HEK293 (cell line): Measurements from ENCODE around the gene ABCC11.

Source experiments
- CTCF ChIA-PET: fragments of 350-600 bp; formaldehyde crosslinking; extraction: SDS; loops from one replicate; lab custom pipeline; 2021; ENCODE audit warnings: antibody characterized with exemption; lab: Yijun Ruan, JAX
- POLR2A ChIA-PET: fragments of 300-600 bp; formaldehyde crosslinking; extraction: SDS; loops from one replicate; lab custom pipeline; 2020; ENCODE audit warnings: antibody characterized with exemption, inconsistent platforms; lab: Yijun Ruan, JAX
- H3K27ac ChIP-seq: fragments of 200-500 bp; sonication (Bioruptor generic); 2 replicates; pipeline ENCODE4 v1.5.1; 2014; ENCODE audit warnings: low read depth, low read length, control low read depth, inconsistent platforms; ENCODE audit errors: extremely low read depth
- H3K36me3 ChIP-seq, 2 experiments: fragments of 200-500 bp in 1 of 2; sonication (Bioruptor generic) in 1 of 2; 1 replicate in 1 of 2; 2 replicates in 1 of 2; pipeline ENCODE4 v1.5.1; 2014 to 2017; ENCODE audit warnings: inconsistent platforms in 2 of 2, low read length in 2 of 2; ENCODE audit not compliant: control insufficient read depth in 2 of 2, insufficient read depth in 1 of 2
- H3K4me1 ChIP-seq: fragments of 200-500 bp; sonication (Bioruptor generic); 2 replicates; pipeline ENCODE4 v1.5.1; 2014; ENCODE audit warnings: mild to moderate bottlenecking, low read length, inconsistent platforms; ENCODE audit not compliant: control insufficient read depth, insufficient read depth
- H3K4me3 ChIP-seq: 2 replicates; pipeline ENCODE4 v1.5.1; 2011; ENCODE audit warnings: low read depth, mild to moderate bottlenecking, control low read depth, low read length, moderate library complexity
- H3K9me3 ChIP-seq: fragments of 200-500 bp; sonication (Bioruptor generic); 2 replicates; pipeline ENCODE4 v1.5.1; 2014; ENCODE audit warnings: low read depth, low read length, inconsistent platforms; ENCODE audit not compliant: control insufficient read depth, insufficient read depth
- AEBP2 ChIP-seq: fragments of 450-650 bp; formaldehyde crosslinking; IDR thresholded peaks from 2 replicates; pipeline ENCODE4 v1.5.1; 2016; ENCODE audit warnings: missing biosample characterization, missing genetic modification characterization, borderline replicate concordance
- ATF2 ChIP-seq: fragments of 450-650 bp; formaldehyde crosslinking; IDR thresholded peaks from 2 replicates; pipeline ENCODE4 v1.5.1; 2016; ENCODE audit warnings: missing biosample characterization, missing genetic modification characterization, low read depth
- EGR2 ChIP-seq: fragments of 450-650 bp; formaldehyde crosslinking; IDR thresholded peaks from 2 replicates; pipeline ENCODE4 v1.5.1; 2016; ENCODE audit warnings: low read depth, missing biosample characterization, missing genetic modification characterization
- ELK4 ChIP-seq: IDR thresholded peaks from 2 replicates; pipeline ENCODE4 v1.6.1; 2011; ENCODE audit warnings: mild to moderate bottlenecking, low read depth, low read length, borderline replicate concordance
- KLF9 ChIP-seq: fragments of 450-650 bp; formaldehyde crosslinking; IDR thresholded peaks from 2 replicates; pipeline ENCODE4 v1.5.1; 2016; ENCODE audit warnings: missing biosample characterization, missing genetic modification characterization, low read depth
- PRDM10 ChIP-seq: fragments of 450-650 bp; formaldehyde crosslinking; IDR thresholded peaks from 2 replicates; pipeline ENCODE4 v1.5.1; 2016; ENCODE audit warnings: missing biosample characterization, missing genetic modification characterization
- PRDM4 ChIP-seq: fragments of 450-650 bp; formaldehyde crosslinking; IDR thresholded peaks from 2 replicates; pipeline ENCODE4 v1.5.1; 2017; ENCODE audit warnings: missing biosample characterization, missing genetic modification characterization
- SCRT2 ChIP-seq: fragments of 450-650 bp; formaldehyde crosslinking; IDR thresholded peaks from 2 replicates; pipeline ENCODE4 v1.5.1; 2016; ENCODE audit warnings: missing biosample characterization, missing genetic modification characterization
- SP3 ChIP-seq: fragments of 450-650 bp; formaldehyde crosslinking; IDR thresholded peaks from 2 replicates; pipeline ENCODE4 v1.5.1; 2016; ENCODE audit warnings: missing biosample characterization, missing genetic modification characterization
- TCF7L2 ChIP-seq: IDR thresholded peaks from 2 replicates; pipeline ENCODE4 v1.6.1; 2011; ENCODE audit warnings: low read depth, mild to moderate bottlenecking, inconsistent platforms, low read length, moderate library complexity, borderline replicate concordance
- TRIM28 ChIP-seq: IDR thresholded peaks from 2 replicates; pipeline ENCODE4 v1.6.1; 2011; ENCODE audit warnings: low read length, control low read depth, borderline replicate concordance
- ZBTB10 ChIP-seq: fragments of 450-650 bp; formaldehyde crosslinking; IDR thresholded peaks from 2 replicates; pipeline ENCODE4 v1.5.1; 2016; ENCODE audit warnings: missing biosample characterization, missing genetic modification characterization
- ZBTB6 ChIP-seq: fragments of 450-650 bp; formaldehyde crosslinking; IDR thresholded peaks from 2 replicates; pipeline ENCODE4 v1.5.1; 2017; ENCODE audit warnings: missing biosample characterization, missing genetic modification characterization
- ZBTB8A ChIP-seq: fragments of 450-650 bp; formaldehyde crosslinking; IDR thresholded peaks from 2 replicates; pipeline ENCODE4 v1.5.1; 2016; ENCODE audit warnings: missing biosample characterization, missing genetic modification characterization
- ZNF133 ChIP-seq: fragments of 450-650 bp; formaldehyde crosslinking; IDR thresholded peaks from 2 replicates; pipeline ENCODE4 v1.5.1; 2016; ENCODE audit warnings: missing biosample characterization, missing genetic modification characterization
- ZNF157 ChIP-seq: fragments of 450-650 bp; formaldehyde crosslinking; IDR thresholded peaks from 2 replicates; pipeline ENCODE4 v1.5.1; 2016; ENCODE audit warnings: missing biosample characterization, missing genetic modification characterization
- ZNF16 ChIP-seq: fragments of 450-650 bp; formaldehyde crosslinking; IDR thresholded peaks from 2 replicates; pipeline ENCODE4 v1.5.1; 2016; ENCODE audit warnings: low read depth, missing biosample characterization, missing genetic modification characterization
- ZNF221 ChIP-seq: fragments of 450-650 bp; formaldehyde crosslinking; IDR thresholded peaks from 2 replicates; pipeline ENCODE4 v1.5.1; 2017; ENCODE audit warnings: missing biosample characterization, missing genetic modification characterization, borderline replicate concordance
- ZNF302 ChIP-seq: fragments of 450-650 bp; formaldehyde crosslinking; IDR thresholded peaks from 2 replicates; pipeline ENCODE4 v1.5.1; 2016; ENCODE audit warnings: missing biosample characterization, missing genetic modification characterization, low read depth
- ZNF558 ChIP-seq: fragments of 450-650 bp; formaldehyde crosslinking; IDR thresholded peaks from 2 replicates; pipeline ENCODE4 v1.5.1; 2016; ENCODE audit warnings: missing biosample characterization, missing genetic modification characterization
- ZNF596 ChIP-seq: fragments of 450-650 bp; IDR thresholded peaks from 2 replicates; pipeline ENCODE4 v1.5.0; 2018; ENCODE audit warnings: missing biosample characterization, mild to moderate bottlenecking, missing genetic modification characterization, moderate library complexity
- ZNF747 ChIP-seq: fragments of 450-650 bp; formaldehyde crosslinking; IDR thresholded peaks from 2 replicates; pipeline ENCODE4 v1.5.1; 2016; ENCODE audit warnings: missing biosample characterization, missing genetic modification characterization

The ABCC11 gene

GRCh38 chr16:48140821-48141220 lies 106.5 kb downstream of the ABCC11 start (continued):
- no peak for TF ChIP-seq AEBP2
- no peak for TF ChIP-seq ZNF16 (tag by site-specific recombination)
- no peak for TF ChIP-seq SCRT2 (tag by site-specific recombination)
- TF ChIP-seq TRIM28 = no peak

GRCh38 chr16:48139517-48139916 lies 107.8 kb downstream of the ABCC11 start:
- Histone ChIP-seq H3K36me3 (no peaks in the 10 kb centered on the region), H3K9me3 (no peaks in the 10 kb centered on the region), H3K27ac (no peak overlapping the region), H3K4me1 (no peaks in the 10 kb centered on the region), H3K4me3 (no peak overlapping the region)
- ChIA-PET POLR2A (no interaction called here), CTCF (interaction anchor here (0.6 kb wide), 1 partner anchor 17 kb away, joined by 4 read pairs; no protein-coding TSS in a partner anchor)
- TF ChIP-seq ZBTB10 (tag by site-specific recombination) (no peak), ZBTB6 (tag by site-specific recombination) (no peak), ZNF133 (tag by site-specific recombination) (no peak), ZNF558 (no peak), ZNF157 (no peak), EGR2 (no peak), ZNF221 (tag by site-specific recombination) (no peak), ZNF302 (tag by site-specific recombination) (no peak), ZBTB8A (tag by site-specific recombination) (no peak), PRDM10 (tag by site-specific recombination) (no peak), ZNF596 (tag by site-specific recombination) (no peak), ATF2 (tag by site-specific recombination) (no peak), SP3 (tag by site-specific recombination) (no peak), ZNF747 (tag by site-specific recombination) (no peak), ELK4 (no peak), PRDM4 (tag by site-specific recombination) (no peak), KLF9 (no peak), TCF7L2 (no peak)
